Keratinocyte (primary cell): ENCODE results near the gene NKRF.

Experiments
- EZH2 ChIP-seq: IDR thresholded peaks from one replicate; pipeline ENCODE4 v1.6.1; 2012; ENCODE audit warnings: inconsistent platforms, mild to moderate bottlenecking, low read length, moderate library complexity
- TF ChIP-seq, protein P1 (sequence below), 3 experiments: IDR thresholded peaks in 1 of 3; conservative IDR thresholded peaks in 1 of 3; optimal IDR thresholded peaks in 1 of 3; 2 replicates in 2 of 3; 3 replicates in 1 of 3; pipeline versions ENCODE3 to v1.5.1; 2011; ENCODE audit warnings: low read length in 3 of 3, mild to moderate bottlenecking in 3 of 3, moderate library complexity in 2 of 3, control low read depth in 1 of 3, inconsistent platforms in 1 of 3; ENCODE audit not compliant: insufficient read depth in 2 of 3; ENCODE audit errors: extremely low read depth in 1 of 3

DNA sequence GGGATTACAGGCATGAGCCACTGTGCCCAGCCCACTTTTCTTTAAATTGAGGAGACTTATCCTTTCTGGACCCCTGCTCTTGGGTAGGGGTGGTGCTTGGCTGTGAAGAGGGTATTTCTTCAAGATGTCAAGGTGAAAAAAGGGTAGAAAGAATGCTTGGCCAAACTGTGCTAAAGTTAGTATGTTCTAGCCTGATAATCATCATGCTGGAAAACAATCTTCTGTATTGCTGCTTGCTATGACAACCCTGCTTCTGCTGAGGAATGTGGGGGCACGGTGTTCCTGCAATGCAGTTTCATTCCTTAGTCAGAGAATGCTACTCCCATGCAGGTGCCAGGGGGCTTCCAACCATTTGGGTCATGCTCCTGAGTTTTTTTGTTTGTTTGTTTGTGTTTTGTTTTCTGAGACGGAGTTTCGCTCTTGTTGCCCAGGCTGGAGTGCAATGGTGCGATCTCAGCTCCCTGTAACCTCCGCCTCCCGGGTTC, 35.8 kb downstream of the NKRF start:
- TF ChIP-seq EZH2: no peak
- TF ChIP-seq, protein P1, sequence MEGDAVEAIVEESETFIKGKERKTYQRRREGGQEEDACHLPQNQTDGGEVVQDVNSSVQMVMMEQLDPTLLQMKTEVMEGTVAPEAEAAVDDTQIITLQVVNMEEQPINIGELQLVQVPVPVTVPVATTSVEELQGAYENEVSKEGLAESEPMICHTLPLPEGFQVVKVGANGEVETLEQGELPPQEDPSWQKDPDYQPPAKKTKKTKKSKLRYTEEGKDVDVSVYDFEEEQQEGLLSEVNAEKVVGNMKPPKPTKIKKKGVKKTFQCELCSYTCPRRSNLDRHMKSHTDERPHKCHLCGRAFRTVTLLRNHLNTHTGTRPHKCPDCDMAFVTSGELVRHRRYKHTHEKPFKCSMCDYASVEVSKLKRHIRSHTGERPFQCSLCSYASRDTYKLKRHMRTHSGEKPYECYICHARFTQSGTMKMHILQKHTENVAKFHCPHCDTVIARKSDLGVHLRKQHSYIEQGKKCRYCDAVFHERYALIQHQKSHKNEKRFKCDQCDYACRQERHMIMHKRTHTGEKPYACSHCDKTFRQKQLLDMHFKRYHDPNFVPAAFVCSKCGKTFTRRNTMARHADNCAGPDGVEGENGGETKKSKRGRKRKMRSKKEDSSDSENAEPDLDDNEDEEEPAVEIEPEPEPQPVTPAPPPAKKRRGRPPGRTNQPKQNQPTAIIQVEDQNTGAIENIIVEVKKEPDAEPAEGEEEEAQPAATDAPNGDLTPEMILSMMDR (optimal IDR thresholded peaks at IDR 0.05 in 1 of 3, IDR thresholded peaks at IDR 0.05 in 1 of 3, conservative IDR thresholded peaks at IDR 0.05 in 1 of 3; ENCODE audit: extremely low read depth in 1 of 3, insufficient read depth in 2 of 3, low read length in 3 of 3): no peak
